Measurements from ENCODE around the gene APC2. TPM values are rescaled to one million over a fixed set of nuclear protein-coding genes. Genes with fewer than 3 reads are reported as not detected.

APC2 gene
- total RNA-seq, 1 experiment from 2014 or later = 1.6 TPM

DNA sequence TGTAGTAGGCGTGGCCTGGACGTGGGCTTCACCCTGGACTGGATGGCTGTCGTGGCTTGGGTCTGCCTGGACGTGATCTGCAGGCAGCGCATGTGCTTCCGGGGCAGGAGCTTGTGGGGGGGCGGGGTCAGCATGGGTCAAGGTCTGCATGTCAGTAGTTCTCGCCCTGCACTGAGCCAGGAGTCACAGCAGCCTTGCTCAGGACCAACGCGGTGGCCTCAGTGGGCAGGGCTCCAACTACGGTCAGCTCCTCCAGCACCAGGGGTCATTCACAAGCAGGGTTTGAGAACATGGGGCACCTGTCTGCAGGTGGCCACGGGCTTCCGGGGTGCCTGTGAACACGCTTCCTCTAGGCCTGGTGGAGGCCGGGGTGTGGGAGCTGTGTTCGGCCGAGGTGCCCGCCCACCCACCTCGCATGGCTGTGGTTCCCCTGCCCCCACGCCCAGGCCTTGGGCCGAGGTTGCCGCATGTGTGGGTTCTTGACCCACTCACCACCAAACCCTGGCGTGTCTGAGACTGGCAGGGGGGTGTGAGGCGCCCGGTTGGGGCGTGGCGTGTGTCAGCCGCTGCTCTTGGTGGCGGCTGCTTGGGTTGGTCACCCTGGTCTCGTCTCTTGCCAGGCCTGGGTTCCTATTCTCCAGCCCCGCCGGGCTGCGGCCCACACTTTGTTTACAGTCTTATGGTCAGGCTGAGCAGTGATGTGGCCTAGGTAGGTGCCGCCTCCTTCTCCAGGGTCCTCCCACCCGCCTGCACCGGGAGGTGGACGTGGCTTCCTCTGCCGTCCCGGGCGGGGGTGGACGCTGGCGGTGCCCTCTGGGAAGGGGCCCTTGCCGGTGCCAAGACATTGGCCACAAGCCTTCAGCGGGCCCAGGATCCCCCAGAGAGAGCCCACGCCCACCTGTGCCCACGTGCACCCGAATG lies 16.5 kb upstream of the APC2 start:
- Histone ChIP-seq H3K9me3 (ENCODE audit: insufficient read depth, low read depth) (no peaks in the 10 kb centered on the region), H3K27ac (no peak overlapping the region), H3F3A (ENCODE audit: insufficient read depth, low read depth) (peaks cover 26% of the 10 kb centered on the region; the same call in 1 of the 2 replicates), H3K27me3 (ENCODE audit: insufficient read depth, low read depth) (no peaks in the 10 kb centered on the region), H3K36me3 (ENCODE audit: low read depth) (no peaks in the 10 kb centered on the region), H3K79me2 (ENCODE audit: low read depth) (peaks cover 2% of the 10 kb centered on the region), H4K20me1 (ENCODE audit: insufficient read depth) (no peaks in the 10 kb centered on the region), H3K4me1 (replicated peaks; ENCODE audit: insufficient read depth) (no peaks in the 10 kb centered on the region), H2AFZ (no peak overlapping the region), H3K9me2 (ENCODE audit: insufficient read depth) (no peaks in the 10 kb centered on the region), H3K4me3 (no peak overlapping the region), H3K4me2 (no peak overlapping the region)
- TF ChIP-seq, protein P1, sequence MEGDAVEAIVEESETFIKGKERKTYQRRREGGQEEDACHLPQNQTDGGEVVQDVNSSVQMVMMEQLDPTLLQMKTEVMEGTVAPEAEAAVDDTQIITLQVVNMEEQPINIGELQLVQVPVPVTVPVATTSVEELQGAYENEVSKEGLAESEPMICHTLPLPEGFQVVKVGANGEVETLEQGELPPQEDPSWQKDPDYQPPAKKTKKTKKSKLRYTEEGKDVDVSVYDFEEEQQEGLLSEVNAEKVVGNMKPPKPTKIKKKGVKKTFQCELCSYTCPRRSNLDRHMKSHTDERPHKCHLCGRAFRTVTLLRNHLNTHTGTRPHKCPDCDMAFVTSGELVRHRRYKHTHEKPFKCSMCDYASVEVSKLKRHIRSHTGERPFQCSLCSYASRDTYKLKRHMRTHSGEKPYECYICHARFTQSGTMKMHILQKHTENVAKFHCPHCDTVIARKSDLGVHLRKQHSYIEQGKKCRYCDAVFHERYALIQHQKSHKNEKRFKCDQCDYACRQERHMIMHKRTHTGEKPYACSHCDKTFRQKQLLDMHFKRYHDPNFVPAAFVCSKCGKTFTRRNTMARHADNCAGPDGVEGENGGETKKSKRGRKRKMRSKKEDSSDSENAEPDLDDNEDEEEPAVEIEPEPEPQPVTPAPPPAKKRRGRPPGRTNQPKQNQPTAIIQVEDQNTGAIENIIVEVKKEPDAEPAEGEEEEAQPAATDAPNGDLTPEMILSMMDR (conservative IDR thresholded peaks at IDR 0.05) = no peak
- TF ChIP-seq EZH2 (IDR thresholded peaks at IDR 0.05; ENCODE audit: low read depth) = no peak
- intact Hi-C loops (cut with micrococcal nuclease; ENCODE audit: unreplicated experiment) = no loop called here
- DNase-seq = no peak
- ChIA-PET POLR2A (ENCODE audit: unreplicated experiment) (no interaction called here), CTCF (interaction anchor here (0.6 kb wide), 2 partner anchors 12 to 73 kb away, joined by 3 to 4 read pairs; no protein-coding TSS in a partner anchor)
- BruUV-seq (replicated peaks) = no TSS peak

DNA sequence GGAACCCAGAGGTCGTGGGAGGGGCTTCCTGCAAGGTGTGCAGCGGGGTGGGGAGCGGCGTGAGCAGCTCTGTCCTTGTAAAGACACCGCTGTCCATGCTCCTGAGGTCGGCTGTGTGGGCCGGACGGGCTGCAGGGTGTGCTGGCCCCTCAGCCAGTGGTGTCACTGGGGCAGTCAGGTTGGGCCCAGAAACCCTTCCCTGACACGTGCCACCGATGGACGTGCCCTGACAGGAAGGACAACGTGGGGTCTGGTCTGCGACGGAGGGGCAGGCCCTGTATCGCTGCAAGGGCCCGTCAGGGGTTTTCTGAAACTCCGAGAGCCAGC lies 15.9 kb upstream of the APC2 start:
- Histone ChIP-seq H3K9me3 (ENCODE audit: insufficient read depth, low read depth) (no peaks in the 10 kb centered on the region), H3K4me1 (replicated peaks; ENCODE audit: insufficient read depth) (no peaks in the 10 kb centered on the region), H2AFZ (no peak overlapping the region), H3K27ac (no peak overlapping the region), H3K27me3 (ENCODE audit: insufficient read depth, low read depth) (no peaks in the 10 kb centered on the region), H4K20me1 (ENCODE audit: insufficient read depth) (peaks cover 1% of the 10 kb centered on the region; the same call in 1 of the 2 replicates), H3K79me2 (ENCODE audit: low read depth) (peaks cover 8% of the 10 kb centered on the region), H3K4me2 (no peak overlapping the region), H3K9me2 (ENCODE audit: insufficient read depth) (no peaks in the 10 kb centered on the region), H3K4me3 (no peak overlapping the region), H3K36me3 (ENCODE audit: low read depth) (no peaks in the 10 kb centered on the region), H3F3A (ENCODE audit: insufficient read depth, low read depth) (peaks cover 27% of the 10 kb centered on the region; the same call in 1 of the 2 replicates)
- intact Hi-C loops (cut with micrococcal nuclease; ENCODE audit: unreplicated experiment) = no loop called here
- DNase-seq = no peak
- ChIA-PET CTCF (no interaction called here), POLR2A (ENCODE audit: unreplicated experiment) (no interaction called here)
- no TSS peak for BruUV-seq (replicated peaks)
- TF ChIP-seq, protein P1 (conservative IDR thresholded peaks at IDR 0.05) = no peak
- TF ChIP-seq EZH2 (IDR thresholded peaks at IDR 0.05; ENCODE audit: low read depth) = no peak

DNA sequence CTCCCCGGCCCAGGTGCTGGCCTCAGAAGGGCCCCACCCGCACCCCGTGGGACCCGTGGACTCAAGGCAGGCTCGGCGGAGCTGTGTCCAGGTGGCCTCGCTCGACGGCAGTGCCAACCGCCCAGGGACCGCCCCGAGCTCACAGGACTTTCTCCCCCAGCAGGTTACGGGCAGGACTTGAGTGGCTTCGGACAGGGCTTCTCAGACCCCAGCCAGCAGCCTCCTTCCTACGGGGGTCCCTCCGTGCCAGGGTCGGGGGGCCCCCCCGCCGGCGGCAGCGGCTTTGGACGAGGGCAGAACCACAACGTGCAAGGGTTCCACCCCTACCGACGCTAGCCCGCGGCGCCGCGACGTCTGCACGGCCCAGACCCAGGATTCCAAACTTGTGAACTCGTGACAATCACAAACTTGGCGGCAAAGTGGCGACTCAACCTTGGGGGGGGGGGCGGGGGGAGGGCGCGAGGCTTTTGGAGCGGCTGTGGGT lies 15.3 kb upstream of the APC2 start:
- ChIA-PET CTCF (interaction anchor here (0.6 kb wide), 1 partner anchor 123 kb away, joined by 3 read pairs; no protein-coding TSS in a partner anchor), POLR2A (ENCODE audit: unreplicated experiment) (no interaction called here)
- DNase-seq = no peak
- Histone ChIP-seq H3K79me2 (ENCODE audit: low read depth) (peaks cover 14% of the 10 kb centered on the region), H3K9me2 (ENCODE audit: insufficient read depth) (no peaks in the 10 kb centered on the region), H3K27ac (no peak overlapping the region), H3K4me3 (no peak overlapping the region), H3K36me3 (ENCODE audit: low read depth) (no peaks in the 10 kb centered on the region), H3K9me3 (ENCODE audit: insufficient read depth, low read depth) (no peaks in the 10 kb centered on the region), H3F3A (ENCODE audit: insufficient read depth, low read depth) (peaks cover 33% of the 10 kb centered on the region; the same call in 1 of the 2 replicates), H2AFZ (no peak overlapping the region), H3K4me2 (no peak overlapping the region), H3K27me3 (ENCODE audit: insufficient read depth, low read depth) (no peaks in the 10 kb centered on the region), H3K4me1 (replicated peaks; ENCODE audit: insufficient read depth) (no peaks in the 10 kb centered on the region), H4K20me1 (ENCODE audit: insufficient read depth) (peaks cover 7% of the 10 kb centered on the region)
- intact Hi-C loops (cut with micrococcal nuclease; ENCODE audit: unreplicated experiment) = no loop called here
- no TSS peak for BruUV-seq (replicated peaks)
- TF ChIP-seq, protein P1 (conservative IDR thresholded peaks at IDR 0.05) = no peak
- TF ChIP-seq EZH2 (IDR thresholded peaks at IDR 0.05; ENCODE audit: low read depth) = no peak

Measured in PC-9 (cell line).